ENCODE results near the gene SRPK2.

GRCh38 chr7:105268056-105268455, 120.7 kb downstream of the SRPK2 start:
- TF ChIP-seq CTCF (IDR thresholded peaks at IDR 0.05; ENCODE audit: low read depth, low read length, missing input control) (no peak), RAD21 (IDR thresholded peaks at IDR 0.05) (no peak), HNF4A (conservative IDR thresholded peaks at IDR 0.05) (no peak), FOXA1 (IDR thresholded peaks at IDR 0.05) (no peak), FOXA2 (IDR thresholded peaks at IDR 0.05) (no peak), NR2F2 (IDR thresholded peaks at IDR 0.05) (no peak), ZBTB33 (IDR thresholded peaks at IDR 0.05) (no peak), SP1 (IDR thresholded peaks at IDR 0.05) (no peak), ATF3 (IDR thresholded peaks at IDR 0.05) (no peak), REST (IDR thresholded peaks at IDR 0.05) (no peak), RXRA (IDR thresholded peaks at IDR 0.05) (no peak)
